Measurements from ENCODE around the gene TALDO1. TPM values are rescaled to one million over a fixed set of nuclear protein-coding genes. Genes with fewer than 3 reads are reported as not detected.

Gene TALDO1
- polyA plus RNA-seq, 3 donors from 2014 or later = 163 to 189 (median 180) TPM

DNA sequence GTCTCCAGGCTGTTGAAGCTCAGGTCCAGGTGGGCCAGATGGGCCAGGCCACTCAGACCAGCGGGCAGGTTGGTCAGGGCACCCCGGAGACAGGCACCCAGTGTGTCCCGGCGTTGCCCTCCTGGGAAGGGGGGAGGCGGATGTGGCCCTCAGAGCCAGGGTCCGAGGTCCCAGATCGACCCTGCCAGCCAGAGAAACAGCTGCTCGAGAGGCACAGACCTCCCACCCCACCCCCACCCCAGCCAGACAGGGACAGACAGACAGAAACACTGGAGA is 56.1 kb downstream of the TALDO1 start:
- Mint-ChIP-seq H3K36me3 (no peaks in the 10 kb centered on the region), H3K9me3 (no peaks in the 10 kb centered on the region), H3K27me3 (ENCODE audit: low read depth in 3 of 3) (peaks cover 0 to 4% (median 2%) of the 10 kb centered on the region in 3 donors), H3K4me1 (peaks cover 8% of the 10 kb centered on the region in 2 donors), H3K27ac (no peak overlapping the region), H3K4me3 (peak overlapping the region in 1 of 5 donors; percentile 26)
- no peak for DNase-seq

DNA sequence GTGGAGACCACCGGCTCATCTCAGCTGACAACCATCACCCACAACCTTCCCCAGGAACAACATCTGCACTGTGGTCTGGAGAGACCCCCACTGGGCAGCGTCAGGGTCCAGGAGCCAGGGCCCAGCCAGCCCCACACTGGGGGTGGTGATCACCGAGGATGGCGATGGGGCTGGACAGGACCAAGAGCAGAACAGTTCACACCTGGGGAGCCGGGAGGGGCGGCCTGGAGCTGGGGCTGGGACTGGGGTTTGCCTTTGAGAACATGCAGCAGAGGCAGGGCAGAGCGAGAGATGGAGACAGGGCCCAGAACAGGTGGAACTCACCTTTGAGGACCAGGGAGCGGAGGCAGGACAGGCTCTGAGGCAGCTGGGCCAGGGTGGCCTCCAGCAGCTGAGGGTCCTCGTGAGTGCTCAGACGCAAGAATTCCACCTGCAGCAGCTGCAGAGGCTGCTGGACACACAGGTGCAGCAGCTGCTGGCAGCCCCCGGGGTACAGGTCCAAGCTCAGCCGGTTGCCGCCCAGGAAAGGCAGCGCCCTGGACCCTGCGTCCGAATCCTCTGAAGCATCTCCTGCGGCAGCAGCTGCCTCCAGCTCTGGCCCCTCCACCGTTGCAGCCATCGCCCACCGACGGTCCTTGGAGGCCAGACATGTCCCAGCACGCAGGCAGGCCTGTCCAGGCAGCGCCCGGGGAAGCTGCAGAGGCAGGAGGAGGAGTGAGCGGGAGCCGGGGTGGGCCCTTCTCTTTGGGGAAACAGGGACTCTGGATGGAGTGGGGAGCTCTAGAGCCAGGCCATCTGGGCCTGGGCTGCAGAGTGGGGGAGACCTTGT is 56.7 kb downstream of the TALDO1 start:
- peaks cover 14% of the 10 kb centered on the region in 2 donors for H3K4me1 Mint-ChIP-seq
- H3K27me3 Mint-ChIP-seq (ENCODE audit: low read depth in 3 of 3) = peaks cover 0 to 7% (median 2%) of the 10 kb centered on the region in 3 donors
- H3K27ac Mint-ChIP-seq = peak overlapping the region in 4 of 6 donors; percentile 40 to 69 (median 64)
- no peaks in the 10 kb centered on the region for H3K9me3 Mint-ChIP-seq
- DNase-seq = no peak
- no peaks in the 10 kb centered on the region for H3K36me3 Mint-ChIP-seq
- H3K4me3 Mint-ChIP-seq = peak overlapping the region; percentile 72 to 82 (median 78)

DNA sequence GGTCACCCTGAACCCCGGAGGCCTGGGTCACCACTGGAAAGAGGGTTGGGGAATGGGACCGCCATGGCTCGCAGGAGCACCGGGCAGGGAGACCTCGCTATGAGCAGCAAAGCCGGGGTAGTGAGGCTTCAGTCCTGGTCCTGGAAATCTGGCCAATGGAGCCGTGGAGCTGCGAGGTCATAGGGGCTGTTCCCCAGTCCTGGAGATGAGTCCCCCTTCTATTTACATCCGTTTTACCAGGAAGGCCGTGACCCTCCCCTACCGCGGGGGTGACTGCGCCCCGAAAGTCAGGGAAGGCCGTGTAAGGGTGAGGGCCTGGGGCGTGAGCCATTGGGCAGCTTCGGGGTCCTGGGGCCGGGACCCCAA is 57.3 kb downstream of the TALDO1 start:
- H3K27me3 Mint-ChIP-seq (ENCODE audit: low read depth in 3 of 3) = peaks cover 2 to 11% (median 6%) of the 10 kb centered on the region in 3 donors
- peak overlapping the region; percentile 72 to 82 (median 78) for H3K4me3 Mint-ChIP-seq
- H3K4me1 Mint-ChIP-seq = peaks cover 15 to 16% of the 10 kb centered on the region in 2 donors
- no peaks in the 10 kb centered on the region for H3K9me3 Mint-ChIP-seq
- no peak for DNase-seq
- peak overlapping the region in 4 of 6 donors; percentile 40 to 69 (median 64) for H3K27ac Mint-ChIP-seq
- H3K36me3 Mint-ChIP-seq = no peaks in the 10 kb centered on the region

DNA sequence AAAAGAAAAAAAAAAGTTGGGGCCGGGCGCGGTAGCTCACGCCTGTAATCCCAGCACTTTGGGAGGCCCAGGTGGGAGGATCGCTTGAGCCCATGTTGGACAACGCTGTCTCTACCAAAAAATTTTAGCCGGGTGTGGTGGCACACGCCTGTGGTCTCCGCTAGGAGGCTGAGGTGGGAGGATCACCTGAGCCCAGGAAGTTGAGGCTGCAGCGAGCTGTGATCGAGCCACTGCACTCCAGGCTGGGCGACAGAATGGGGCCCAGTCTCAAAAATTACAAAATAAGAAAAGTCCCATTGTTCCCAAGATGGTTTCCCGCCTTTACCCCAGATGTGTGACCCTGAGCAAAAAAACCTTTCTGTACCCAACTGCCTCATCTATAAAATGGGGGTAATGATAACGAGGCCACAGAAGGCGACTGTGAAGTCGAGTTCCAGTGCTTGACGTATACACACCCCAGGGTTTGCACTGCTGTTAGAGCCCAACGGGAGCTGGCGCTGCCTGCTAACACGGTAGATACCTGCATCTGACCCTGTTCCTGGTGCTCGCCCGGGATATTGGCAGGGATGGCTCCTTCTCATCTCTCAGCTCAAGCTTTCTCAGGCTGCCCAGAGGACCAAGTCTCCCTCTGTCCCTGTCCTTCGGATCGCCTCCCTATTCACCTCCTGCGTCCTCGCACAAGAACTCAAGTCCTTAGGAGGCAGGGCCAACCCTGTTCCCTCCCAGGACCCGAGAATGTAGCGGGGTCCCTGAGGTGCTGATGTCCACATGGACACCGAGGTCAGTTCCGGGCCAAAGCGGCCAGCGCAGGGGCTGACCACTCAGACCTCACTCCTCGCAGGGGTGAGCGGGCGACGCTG is 61.4 kb downstream of the TALDO1 start:
- Mint-ChIP-seq H3K27me3 (ENCODE audit: low read depth in 3 of 3) (peaks cover 5 to 21% (median 9%) of the 10 kb centered on the region in 3 donors), H3K36me3 (no peaks in the 10 kb centered on the region), H3K4me1 (peaks cover 37 to 38% of the 10 kb centered on the region in 2 donors), H3K27ac (peak overlapping the region; percentile 96 to 99 (median 98)), H3K4me3 (peak overlapping the region; percentile 94 to 98 (median 95)), H3K9me3 (no peaks in the 10 kb centered on the region)
- no peak for DNase-seq

DNA sequence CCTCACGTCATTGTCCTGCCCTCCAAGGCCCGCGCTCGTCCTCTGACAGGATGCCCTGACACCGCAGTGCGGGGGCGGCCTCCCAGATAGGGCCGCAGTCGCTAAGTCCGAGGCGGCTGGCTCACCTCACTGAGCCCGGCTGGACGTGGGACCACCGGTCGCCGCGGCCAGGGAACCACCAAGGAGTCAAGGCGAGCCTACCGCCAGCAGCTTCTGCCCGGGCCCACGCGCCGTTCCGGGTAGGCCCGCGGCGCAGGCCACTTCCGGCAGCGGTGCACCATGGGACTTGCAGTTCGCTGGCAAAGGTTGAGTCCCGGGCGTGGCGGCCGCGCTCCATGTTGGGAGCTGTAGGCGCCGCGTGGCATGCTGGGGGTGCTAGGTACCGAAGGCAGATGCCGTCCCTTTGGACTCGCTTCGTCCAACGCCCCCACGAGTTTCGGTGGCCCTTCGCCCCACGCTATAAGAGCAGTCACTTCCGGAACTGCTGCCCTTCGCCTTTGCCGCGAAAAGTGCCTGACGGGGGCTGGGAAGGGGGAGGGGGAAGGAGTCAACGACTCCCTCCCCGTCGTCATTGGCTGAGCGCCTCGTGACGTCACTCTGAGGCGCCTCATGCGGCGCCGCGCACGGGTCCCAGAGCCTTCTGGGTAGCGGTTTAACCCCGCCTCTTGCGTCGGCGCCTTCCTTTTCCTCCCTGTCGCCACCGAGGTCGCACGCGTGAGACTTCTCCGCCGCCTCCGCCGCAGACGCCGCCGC is 62.2 kb downstream of the TALDO1 start, which contains the start of gene RPLP2:
Gene RPLP2 (plus strand): TSS at position 681 of the 753 bp plus-strand sequence. CDS start 268 bp downstream, outside the sequence.
- Mint-ChIP-seq H3K9me3 (no peaks in the 10 kb centered on the region), H3K27me3 (ENCODE audit: low read depth in 3 of 3) (peaks cover 5 to 21% (median 9%) of the 10 kb centered on the region in 3 donors), H3K4me1 (peaks cover 35 to 38% of the 10 kb centered on the region in 2 donors), H3K4me3 (peak within 1 kb of the TSS; percentile 94 to 98 (median 95)), H3K36me3 (no peaks in the 10 kb centered on the region), H3K27ac (peak within 1 kb of the TSS; percentile 96 to 99 (median 98))
- peak; percentile 97 for DNase-seq

DNA sequence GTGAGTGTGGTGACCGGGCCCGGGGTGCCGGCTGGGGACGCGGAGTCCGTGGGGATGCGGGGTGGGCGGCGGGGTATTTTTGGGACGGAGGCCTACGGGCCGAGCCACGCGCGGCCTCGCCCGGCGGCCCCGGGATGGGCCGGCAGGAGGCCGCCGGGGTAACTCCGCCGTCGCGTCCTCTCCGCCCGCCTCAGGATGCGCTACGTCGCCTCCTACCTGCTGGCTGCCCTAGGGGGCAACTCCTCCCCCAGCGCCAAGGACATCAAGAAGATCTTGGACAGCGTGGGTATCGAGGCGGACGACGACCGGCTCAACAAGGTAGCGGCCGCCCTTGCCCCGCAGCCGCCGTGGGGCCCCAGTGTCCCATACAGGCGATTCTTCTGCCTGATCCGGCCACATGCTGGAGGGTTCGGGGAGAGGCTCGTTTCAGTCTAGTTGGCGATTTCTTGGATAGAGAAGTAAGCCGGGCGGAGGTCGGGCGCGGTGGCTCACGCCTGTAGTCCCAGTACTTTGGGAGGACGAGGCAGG is 62.8 kb downstream of the TALDO1 start:
- Mint-ChIP-seq H3K4me3 (peak overlapping the region; percentile 94 to 98 (median 95)), H3K9me3 (no peaks in the 10 kb centered on the region), H3K27ac (peak overlapping the region; percentile 96 to 99 (median 98)), H3K4me1 (peaks cover 33 to 38% of the 10 kb centered on the region in 2 donors), H3K27me3 (ENCODE audit: low read depth in 3 of 3) (peaks cover 5 to 21% (median 9%) of the 10 kb centered on the region in 3 donors), H3K36me3 (no peaks in the 10 kb centered on the region)
- DNase-seq = no peak

DNA sequence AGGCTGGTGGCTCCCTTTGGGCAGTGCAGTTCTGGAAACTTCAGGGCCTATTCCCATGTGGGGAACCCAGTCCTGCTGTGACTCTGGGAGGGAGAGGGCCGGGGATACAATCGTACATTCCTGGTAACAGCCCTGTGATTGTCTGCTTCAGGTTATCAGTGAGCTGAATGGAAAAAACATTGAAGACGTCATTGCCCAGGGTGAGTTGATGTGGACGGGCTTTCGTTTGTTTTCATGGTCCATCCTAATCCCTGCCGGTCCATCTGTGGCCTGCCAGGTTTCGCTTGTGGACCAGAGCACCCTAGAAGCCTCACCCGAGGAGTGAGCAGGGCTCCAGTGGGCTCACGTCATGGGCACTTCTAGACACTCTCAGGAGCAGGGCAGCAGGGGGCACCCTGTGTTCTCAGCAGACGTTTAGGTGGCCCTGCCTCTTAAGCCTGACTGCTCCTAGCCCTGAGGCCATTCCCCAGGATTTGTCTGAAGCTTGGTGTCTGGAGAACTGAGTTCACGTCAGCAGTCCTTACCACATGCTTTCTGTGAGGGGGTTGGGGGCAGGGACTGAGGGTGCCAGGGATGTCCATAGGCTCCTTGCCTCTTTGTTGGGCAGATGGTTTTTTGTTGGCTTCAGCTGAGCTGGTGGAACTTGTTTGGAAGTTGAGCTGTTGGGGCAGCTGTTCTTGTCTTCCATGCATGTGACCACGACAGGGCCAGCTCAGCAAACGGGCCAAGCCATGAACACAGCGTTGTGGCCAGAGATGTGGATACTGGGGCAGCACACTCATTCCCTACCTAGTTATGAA is 64.4 kb downstream of the TALDO1 start:
- Mint-ChIP-seq H3K4me1 (peaks cover 33 to 38% of the 10 kb centered on the region in 2 donors), H3K4me3 (peak overlapping the region; percentile 59 to 98 (median 86)), H3K27ac (peak overlapping the region; percentile 81 to 98 (median 89)), H3K36me3 (no peaks in the 10 kb centered on the region), H3K27me3 (ENCODE audit: low read depth in 3 of 3) (peaks cover 5 to 22% (median 9%) of the 10 kb centered on the region in 3 donors), H3K9me3 (no peaks in the 10 kb centered on the region)
- no peak for DNase-seq

GRCh38 chr11:812390-812789 is 65.1 kb downstream of the TALDO1 start:
- no peaks in the 10 kb centered on the region for H3K36me3 Mint-ChIP-seq
- H3K4me1 Mint-ChIP-seq = peaks cover 33 to 38% of the 10 kb centered on the region in 2 donors
- DNase-seq = no peak
- H3K4me3 Mint-ChIP-seq = peak overlapping the region in 3 of 5 donors; percentile 14 to 98 (median 17)
- H3K27me3 Mint-ChIP-seq (ENCODE audit: low read depth in 3 of 3) = peaks cover 5 to 22% (median 9%) of the 10 kb centered on the region in 3 donors
- no peaks in the 10 kb centered on the region for H3K9me3 Mint-ChIP-seq
- H3K27ac Mint-ChIP-seq = peak overlapping the region in 1 of 6 donors; percentile 91

- DNase-seq = no peak
- H3K36me3 Mint-ChIP-seq = no peaks in the 10 kb centered on the region
- H3K4me3 Mint-ChIP-seq = no peak overlapping the region
- no peaks in the 10 kb centered on the region for H3K9me3 Mint-ChIP-seq
- H3K27me3 Mint-ChIP-seq (ENCODE audit: low read depth in 3 of 3) = peaks cover 5 to 19% (median 9%) of the 10 kb centered on the region in 3 donors
- H3K4me1 Mint-ChIP-seq = peaks cover 30 to 32% of the 10 kb centered on the region in 2 donors
- no peak overlapping the region for H3K27ac Mint-ChIP-seq
These were observed 65.8 kb downstream of the TALDO1 start for GRCh38 chr11:813072-813455.

DNA sequence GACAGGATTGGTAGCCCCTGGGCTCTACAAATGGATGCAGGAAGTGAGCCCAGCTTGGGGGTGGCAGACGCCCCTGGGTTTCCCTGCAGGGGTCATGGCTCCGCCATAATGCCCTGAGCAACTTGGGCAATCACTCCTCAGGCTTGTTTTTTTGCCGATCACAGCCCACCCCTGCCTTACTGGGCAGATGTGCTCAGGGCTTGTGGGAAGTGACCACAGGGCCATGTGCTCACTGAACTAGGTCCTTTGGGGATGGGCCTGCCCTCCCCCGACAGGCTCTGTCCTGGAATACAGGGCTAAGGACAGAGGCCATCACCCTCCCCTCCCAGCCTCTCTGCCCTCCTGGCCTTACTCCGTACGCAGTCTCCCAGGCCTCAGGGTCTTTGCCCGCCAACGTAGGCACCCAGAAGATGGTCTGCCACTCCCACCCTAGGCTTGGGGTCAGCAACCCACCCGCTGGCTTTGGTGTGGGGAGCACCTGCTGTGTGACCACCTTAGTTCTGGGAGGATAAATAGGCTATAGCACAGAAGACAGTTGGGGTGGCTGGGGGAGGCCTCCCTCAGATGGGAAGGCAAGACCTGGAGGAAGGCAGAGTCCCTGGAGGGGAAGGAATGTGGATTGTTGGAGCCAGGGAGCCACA is 66.3 kb downstream of the TALDO1 start:
- Mint-ChIP-seq H3K36me3 (no peaks in the 10 kb centered on the region), H3K27ac (peak overlapping the region in 1 of 6 donors; percentile 51), H3K4me3 (no peak overlapping the region), H3K9me3 (no peaks in the 10 kb centered on the region), H3K4me1 (peaks cover 27 to 29% of the 10 kb centered on the region in 2 donors), H3K27me3 (ENCODE audit: low read depth in 3 of 3) (peaks cover 5 to 17% (median 9%) of the 10 kb centered on the region in 3 donors)
- DNase-seq = no peak

All from immature natural killer cell (primary cell).